Adrenal gland (tissue), 12 donors: ENCODE data around the gene TBX15. TPM values are rescaled to one million over a fixed set of nuclear protein-coding genes. Genes with fewer than 3 reads are reported as not detected.

Source experiments
- DNase-seq, 7 donors: peaks; one replicate each; pipeline ENCODE4 v3.0.0-alpha.2; 2019 to 2020
- H3K27ac ChIP-seq, 5 donors: fragments of 200-600 bp; sonication (generic) in 4 of 5; 1 replicate in 3 of 5; 2 replicates in 2 of 5; pipeline versions ENCODE4 v1.5.1 to v1.8.0; 2016 to 2020; ENCODE audit warnings: mild to moderate bottlenecking in 1 of 5
- H3K27me3 ChIP-seq: fragments of 200-600 bp; 2 replicates; pipeline ENCODE4 v1.8.0; 2021
- H3K36me3 ChIP-seq, 2 donors: fragments of 200-600 bp; replicated peaks in 1 of 2; 1 replicate in 1 of 2; 2 replicates in 1 of 2; pipeline versions ENCODE4 v1.5.1 to v1.8.0; 2018 to 2022
- H3K4me1 ChIP-seq, 2 donors: fragments of 200-600 bp; replicated peaks in 1 of 2; 1 replicate in 1 of 2; 2 replicates in 1 of 2; pipeline versions ENCODE4 v1.5.1 to v1.8.0; 2018 to 2021
- H3K4me3 ChIP-seq, 4 donors: fragments of 200-600 bp; sonication (generic) in 3 of 4; one replicate each; pipeline ENCODE4 v1.5.1; 2016 to 2018
- H3K9me3 ChIP-seq, 3 donors: fragments of 200-600 bp; sonication (generic) in 1 of 3; replicated peaks in 1 of 3; 1 replicate in 2 of 3; 2 replicates in 1 of 3; pipeline versions ENCODE4 v1.5.1 to v1.8.0; 2016 to 2021
- CTCF ChIP-seq, 6 experiments: fragments of 450-650 bp in 4 of 6; fragments of 200-600 bp in 2 of 6; sonication (generic) in 1 of 6; IDR thresholded peaks; 1 replicate in 5 of 6; 2 replicates in 1 of 6; pipeline versions ENCODE4 v1.5.1 to v1.8.0; 2016 to 2021; ENCODE audit warnings: antibody characterized with exemption in 6 of 6, mild to moderate bottlenecking in 2 of 6, moderate library complexity in 1 of 6
- POLR2A ChIP-seq, 2 donors: fragments of 450-650 bp; IDR thresholded peaks; one replicate each; pipeline ENCODE4 v1.6.1; 2017; ENCODE audit warnings: antibody characterized with exemption in 2 of 2, mild to moderate bottlenecking in 2 of 2, moderate library complexity in 1 of 2
- WGBS, 4 donors: extraction: QIAGEN DNeasy Blood & Tissue Kit in 2 of 4; methylation state at CpG; one replicate each; pipeline versions ENCODE4 v1.1.5 to v1.1.7; 2013 to 2017; 5-methylcytosine and 5-hydroxymethylcytosine counted together
- intact Hi-C, 2 donors: fragments of 100-400 bp; cut with DNase I; formaldehyde crosslinking; loops; one replicate each; pipeline versions ENCODE4 v1.14.1 to v1.15.0; 2022 to 2023
- polyA plus RNA-seq, 3 donors: library from polyadenylated mRNA; stranded (reverse); fragments of 200-250 nt in 2 of 3; fragments of 350-450 nt in 1 of 3; fragmentation: Illumina TruSeq in 1 of 3; extraction: RNeasy Lipid Tissue Mini Kit (QIAGEN cat#74804) in 1 of 3; gene quantifications; one replicate each; pipeline ENCODE4 v1.2.3, GENCODE V29; 2013 to 2014
- total RNA-seq, 9 donors: library from RNA; depleted of rRNA in 4 of 9; stranded (reverse); fragments of >200 nt in 4 of 9; fragments of 120-200 nt in 1 of 9; fragmentation: NEBNext Ultra II Directional in 1 of 9; extraction: Animal tissue kit (Norgen Biotek cat#: 25700) in 1 of 9; gene quantifications; one replicate each; pipeline versions ENCODE4 v1.1.0 to v1.2.4, GENCODE V29; 2013 to 2023
- donor health status: healthy with polysubstance abuse.
- donor health status: Bipolar disorder and iron deficiency.
- donor health status: DM: yes; HTN: yes; CAD: no.
- donor health status: DM: no; HTN: no; CAD: no.
- donor health status: DM: no; HTN: no; CAD: no.
- donor health status: DM: yes; HTN: yes; CAD: no.

The TBX15 gene
- total and polyA plus RNA-seq, 12 donors = 0.06 to 0.48 (median 0.15) TPM; not detected in 2

- intact Hi-C loops = loop anchor here in 1 of 2 donors (10.0 kb wide), 1 partner anchor 853 kb away; no protein-coding TSS in a partner anchor
- peak in 1 of 7 donors; percentile 41 for DNase-seq
These were observed 19.7 kb upstream of the TBX15 start for GRCh38 chr1:119007670-119008482.

DNA sequence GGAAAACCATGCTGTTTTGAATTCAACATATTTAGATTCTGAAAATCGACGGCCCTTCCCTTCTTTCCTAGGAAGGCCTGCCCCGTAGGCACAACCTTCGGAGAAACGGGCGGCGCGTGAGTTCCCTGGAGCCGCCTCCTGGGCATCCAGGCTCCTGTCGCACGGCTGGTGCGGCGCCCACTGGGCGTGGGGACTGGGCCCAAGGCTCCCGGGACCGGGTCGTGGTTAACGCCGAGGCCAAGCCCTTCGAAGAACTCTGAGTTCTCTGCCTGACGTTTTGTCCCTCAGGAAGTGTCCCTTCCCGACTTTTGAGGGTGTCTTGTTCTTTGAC, 19.2 kb upstream of the TBX15 start:
- 4 to 12% (median 6%) methylated on average over 8 to 22 of the region's 22 CpGs for WGBS, 4 donors
- DNase-seq = peak in 1 of 7 donors; percentile 30
- no peaks in the 10 kb centered on the region for H3K36me3 ChIP-seq
- no peak overlapping the region for H3K4me3 ChIP-seq
- H3K27ac ChIP-seq = no peak overlapping the region
- H3K27me3 ChIP-seq = peaks cover 58% of the 10 kb centered on the region
- intact Hi-C loops = loop anchor here in 1 of 2 donors (10.0 kb wide), 1 partner anchor 853 kb away; no protein-coding TSS in a partner anchor
- peaks cover 8 to 14% of the 10 kb centered on the region in 2 donors for H3K4me1 ChIP-seq
- TF ChIP-seq CTCF (IDR thresholded peaks at IDR 0.05) (no peak), POLR2A (IDR thresholded peaks at IDR 0.05) (no peak)
- H3K9me3 ChIP-seq = no peaks in the 10 kb centered on the region

More at GRCh38 chr1:119007670-119008482, 19.7 kb upstream of the TBX15 start:
- Histone ChIP-seq H3K27me3 (peaks cover 52% of the 10 kb centered on the region), H3K9me3 (no peaks in the 10 kb centered on the region), H3K4me3 (peak overlapping the region in 1 of 4 donors; percentile 27), H3K27ac (no peak overlapping the region), H3K36me3 (no peaks in the 10 kb centered on the region), H3K4me1 (peaks cover 8 to 14% of the 10 kb centered on the region in 2 donors)
- TF ChIP-seq CTCF (IDR thresholded peaks at IDR 0.05) (no peak), POLR2A (IDR thresholded peaks at IDR 0.05) (no peak)
- 6 to 11% (median 8%) methylated on average over 13 to 61 of the region's 61 CpGs for WGBS, 4 donors

GRCh38 chr1:119006406-119007279, 18.5 kb upstream of the TBX15 start:
- H3K4me1 ChIP-seq = peaks cover 8 to 14% of the 10 kb centered on the region in 2 donors
- no peaks in the 10 kb centered on the region for H3K36me3 ChIP-seq
- peaks cover 61% of the 10 kb centered on the region for H3K27me3 ChIP-seq
- 3 to 7% (median 4%) methylated on average over 14 to 81 of the region's 81 CpGs for WGBS, 4 donors
- DNase-seq = peak in 1 of 7 donors; percentile 21
- H3K4me3 ChIP-seq = peak overlapping the region in 1 of 4 donors; percentile 8
- H3K9me3 ChIP-seq = no peaks in the 10 kb centered on the region
- H3K27ac ChIP-seq = no peak overlapping the region
- TF ChIP-seq POLR2A (IDR thresholded peaks at IDR 0.05) (no peak), CTCF (IDR thresholded peaks at IDR 0.05) (no peak)
- intact Hi-C loops = loop anchor here in 1 of 2 donors (10.0 kb wide), 1 partner anchor 852 kb away; no protein-coding TSS in a partner anchor
